ENCODE data around the gene SLC4A4.

The SLC4A4 gene

GRCh38 chr4:71550220-71551165, 211.7 kb downstream of the SLC4A4 start:
- no peak for DNase-seq

- DNase-seq: no peak
Observed at GRCh38 chr4:71553605-71554004, 214.8 kb downstream of the SLC4A4 start.

GRCh38 chr4:71554025-71554424, 215.2 kb downstream of the SLC4A4 start:
- no peak for DNase-seq

- no peak for DNase-seq
Observed at GRCh38 chr4:71558248-71558647, 219.4 kb downstream of the SLC4A4 start.

DNA sequence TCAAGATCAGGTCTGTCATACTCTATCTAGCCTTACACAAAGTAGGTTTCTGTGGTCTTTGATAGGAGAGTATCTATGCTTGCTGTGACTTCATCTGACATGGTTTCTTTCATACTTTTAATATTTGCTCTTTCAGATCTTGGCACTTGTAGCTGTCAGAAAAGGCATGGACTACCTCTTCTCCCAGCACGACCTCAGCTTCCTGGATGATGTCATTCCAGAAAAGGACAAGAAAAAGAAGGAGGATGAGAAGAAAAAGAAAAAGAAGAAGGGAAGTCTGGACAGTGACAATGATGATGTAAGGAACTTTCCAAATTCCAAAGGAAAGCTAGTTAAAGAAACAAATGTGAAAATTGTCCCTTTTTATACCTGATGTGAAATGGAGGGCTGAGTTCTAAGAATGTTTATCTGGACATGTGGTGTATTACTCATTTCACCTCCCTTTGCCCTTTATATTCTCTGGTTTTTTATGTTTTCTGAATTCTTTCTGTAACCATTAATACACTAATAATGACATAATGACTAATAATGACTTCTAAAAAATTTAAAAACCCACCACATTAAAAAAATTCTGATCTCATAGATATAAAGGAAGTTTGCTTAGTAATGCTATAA, 221.2 kb downstream of the SLC4A4 start:
- no peak for DNase-seq

- DNase-seq: no peak
Observed at GRCh38 chr4:71564775-71565174, 226.0 kb downstream of the SLC4A4 start.

DNA sequence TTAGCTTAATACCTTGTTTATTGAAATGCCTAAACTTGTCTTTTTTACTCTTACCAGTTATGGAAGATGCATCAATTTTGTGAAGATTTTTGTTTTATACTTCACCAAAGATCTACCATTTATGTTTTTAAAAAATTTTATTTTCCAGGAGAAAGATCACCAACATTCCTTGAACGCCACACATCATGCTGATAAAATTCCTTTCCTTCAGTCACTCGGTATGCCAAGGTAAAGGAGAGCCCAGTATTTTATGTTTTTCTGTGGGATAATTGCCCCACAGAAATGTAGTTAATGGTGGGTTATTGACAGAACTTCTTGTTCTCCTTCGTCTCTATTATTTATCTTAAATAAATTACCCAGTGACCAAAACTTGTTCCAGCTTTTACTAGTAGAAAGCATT, 228.0 kb downstream of the SLC4A4 start:
- DNase-seq: no peak

DNA sequence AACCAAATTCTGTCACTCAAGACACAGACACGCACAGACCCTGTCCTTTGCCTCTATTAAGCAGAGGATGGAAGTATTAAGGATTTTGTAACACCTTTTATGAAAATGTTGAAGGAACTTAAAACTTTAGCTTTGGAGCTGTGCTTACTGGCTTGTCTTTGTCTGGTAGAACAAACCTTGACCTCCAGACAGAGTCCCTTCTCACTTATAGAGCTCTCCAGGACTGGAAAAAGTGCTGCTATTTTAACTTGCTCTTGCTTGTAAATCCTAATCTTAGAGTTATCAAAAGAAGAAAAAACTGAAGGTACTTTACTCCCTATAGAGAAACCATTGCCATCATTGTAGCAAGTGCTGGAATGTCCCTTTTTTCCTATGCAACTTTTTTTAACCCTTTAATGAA, 229.3 kb downstream of the SLC4A4 start:
- DNase-seq: no peak

DNA sequence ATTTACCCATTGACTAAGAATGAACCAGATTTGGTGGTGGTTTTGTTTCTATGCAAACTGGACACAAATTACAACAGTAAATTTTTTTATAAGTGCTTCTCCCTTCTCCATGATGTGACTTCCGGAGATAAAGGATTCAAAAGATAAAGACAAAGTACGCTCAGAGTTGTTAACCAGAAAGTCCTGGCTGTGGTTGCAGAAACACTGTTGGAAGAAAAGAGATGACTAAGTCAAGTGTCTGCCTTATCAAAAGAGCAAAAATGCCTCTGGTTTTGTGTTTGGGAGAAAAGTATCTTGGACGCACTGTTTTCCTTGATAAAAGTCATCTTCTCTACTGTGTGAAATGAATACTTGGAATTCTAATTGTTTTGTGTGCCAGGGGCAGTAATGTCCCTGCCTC, 231.7 kb downstream of the SLC4A4 start:
- DNase-seq: no peak

- DNase-seq: no peak
Observed at GRCh38 chr4:71571346-71571745, 232.5 kb downstream of the SLC4A4 start.

DNA sequence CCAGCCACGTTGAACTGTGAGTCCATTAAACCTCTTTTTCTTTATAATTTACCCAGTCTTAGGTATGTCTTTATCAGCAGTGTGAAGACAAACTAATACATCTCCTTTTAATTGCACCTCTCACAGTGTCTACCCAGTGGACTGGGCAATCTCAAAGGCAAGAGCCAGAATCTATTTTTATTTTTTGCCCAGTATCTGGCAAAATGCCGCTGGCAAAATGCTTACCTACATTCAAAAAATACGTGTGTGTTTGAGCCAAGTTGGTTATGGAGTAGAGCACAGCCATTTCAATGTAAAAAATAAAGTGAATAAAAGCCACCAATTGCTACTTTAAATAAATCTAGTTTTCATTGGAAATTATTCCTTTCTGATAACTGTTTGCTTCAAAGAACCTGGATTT, 245.2 kb downstream of the SLC4A4 start:
- DNase-seq: no peak

- no peak for DNase-seq
Observed at GRCh38 chr4:71584585-71584984, 245.8 kb downstream of the SLC4A4 start.

- no peak for DNase-seq
Observed at GRCh38 chr4:71586087-71586763, 247.4 kb downstream of the SLC4A4 start.

DNA sequence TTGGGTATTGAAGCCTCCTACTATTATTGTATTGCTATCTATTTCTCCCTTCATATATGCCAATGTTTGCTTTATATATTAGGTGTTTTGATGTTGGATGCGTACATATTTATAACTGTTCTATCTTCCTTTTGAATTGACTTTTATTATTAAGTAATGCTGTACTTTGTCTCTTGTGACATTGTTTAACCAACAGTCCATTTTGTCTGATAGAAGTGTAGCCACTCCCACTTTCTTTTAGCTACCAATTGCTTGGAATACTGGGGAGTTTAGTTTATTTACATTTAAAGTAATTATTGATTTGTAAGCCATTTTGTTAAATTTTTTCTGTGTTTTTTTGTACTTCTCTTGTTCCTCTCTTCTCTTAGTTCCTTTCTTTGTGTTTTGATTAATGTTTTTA, 249.2 kb downstream of the SLC4A4 start:
- DNase-seq: no peak

- no peak for DNase-seq
Observed at GRCh38 chr4:71592793-71593192, 254.0 kb downstream of the SLC4A4 start.

DNA sequence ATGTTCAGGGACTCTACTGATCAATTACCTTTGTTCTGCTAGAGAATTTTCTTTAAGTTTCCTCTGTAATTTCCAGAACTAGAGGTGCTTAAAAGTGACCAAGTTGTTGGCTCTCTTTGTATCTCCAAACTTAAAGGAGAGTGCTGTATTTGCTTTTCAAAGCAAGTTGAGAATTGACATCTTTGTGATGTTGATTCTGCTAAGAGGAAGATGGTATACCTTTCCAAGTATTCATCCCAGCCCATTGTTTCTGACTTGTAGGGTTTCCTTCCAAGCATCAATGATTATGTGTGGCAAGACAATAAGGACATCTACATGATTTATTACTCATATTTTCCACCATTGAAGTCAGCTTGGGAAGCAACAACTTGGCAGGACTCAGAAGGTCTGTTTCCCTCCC, 254.5 kb downstream of the SLC4A4 start:
- DNase-seq: no peak

GRCh38 chr4:71595576-71596108, 256.8 kb downstream of the SLC4A4 start:
- no peak for DNase-seq

DNA sequence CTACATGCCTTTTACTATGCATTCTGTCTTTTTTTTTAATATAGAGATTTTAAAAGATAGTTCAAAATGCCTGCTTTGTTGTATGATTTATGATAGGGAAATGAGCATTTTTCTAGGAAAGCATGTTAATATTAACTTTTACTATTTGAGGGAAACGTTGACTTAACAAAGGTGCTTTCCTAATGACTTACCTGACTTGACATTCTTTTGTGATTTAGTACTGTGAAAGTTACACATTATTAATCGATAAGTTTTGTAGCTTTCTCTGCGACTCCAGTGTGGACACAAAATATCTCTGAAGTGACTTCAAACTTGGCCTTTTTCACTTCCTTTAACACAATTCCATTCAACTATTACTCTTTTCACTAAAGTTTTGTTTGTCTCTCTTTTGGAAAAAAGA, 260.8 kb downstream of the SLC4A4 start:
- no peak for DNase-seq

- no peak for DNase-seq
Observed at GRCh38 chr4:71602289-71602900, 263.6 kb downstream of the SLC4A4 start.

- no peak for DNase-seq
Observed at GRCh38 chr4:71604785-71605184, 266.0 kb downstream of the SLC4A4 start.

GRCh38 chr4:71607109-71607508, 268.3 kb downstream of the SLC4A4 start:
- DNase-seq: no peak

- no peak for DNase-seq
Observed at GRCh38 chr4:71607780-71608677, 269.2 kb downstream of the SLC4A4 start.
